Measurements from ENCODE around the gene MED23. TPM values are rescaled to one million over a fixed set of nuclear protein-coding genes. Genes with fewer than 3 reads are reported as not detected.

Gene MED23
- total RNA-seq (10 to 100 TPM in 9 of 10 donors, 1 to 10 TPM in 1; 9.8 to 14.1 (median 11.5) TPM), polyA plus RNA-seq (10 to 100 TPM in 1 of 2 donors, 1 to 10 TPM in 1; 4.6 to 18.4 TPM)
- long read RNA-seq, donor 1, full-length matches to known transcripts: 2 of 3 reads
- long read RNA-seq, donor 1, partial matches to known transcripts: 0 of 3 reads
- long read RNA-seq, donor 1, other reads (novel, unspliced or antisense): 1 of 3 reads
- long read RNA-seq, donor 2, full-length matches to known transcripts: 2 of 11 reads
- long read RNA-seq, donor 2, partial matches to known transcripts: 4 of 11 reads
- long read RNA-seq, donor 2, other reads (novel, unspliced or antisense): 5 of 11 reads
- long read RNA-seq, donor 3, full-length matches to known transcripts: 2 of 10 reads
- long read RNA-seq, donor 3, partial matches to known transcripts: 6 of 10 reads
- long read RNA-seq, donor 3, other reads (novel, unspliced or antisense): 2 of 10 reads

GRCh38 chr6:131627724-131628682 lies at the start of gene MED23:
Gene MED23, minus strand, starts transcription at chr6:131628242. Its CDS starts 193 bp downstream, at chr6:131628049.
- Histone ChIP-seq H3K27me3 (no peaks in the 10 kb centered on the region), H3K4me1 (peaks cover 0 to 26% (median 16%) of the 10 kb centered on the region in 9 donors), H3K36me3 (peaks cover 0 to 38% (median 19%) of the 10 kb centered on the region in 9 donors), H3K27ac (peak within 1 kb of the TSS in 9 of 10 donors; percentile 48 to 91 (median 71)), H3K4me3 (peak within 1 kb of the TSS; percentile 61 to 92 (median 78)), H3K9me3 (no peaks in the 10 kb centered on the region)
- intact Hi-C loops (cut with DNase I): loop anchor here in 1 of 10 donors (10.0 kb wide), 2 partner anchors 443 to 743 kb away; no protein-coding TSS in a partner anchor
- 1% methylated on average over 53 of the region's 53 CpGs for WGBS, 2 donors
- TF ChIP-seq CTCF (IDR thresholded peaks at IDR 0.05): peak; percentile 91 to 100 (median 97)
- ATAC-seq (peak; percentile 97 to 99 (median 98)), DNase-seq (peak; percentile 94 to 95)

GRCh38 chr6:131673184-131673583 lies 45.1 kb upstream of the MED23 start:
- Histone ChIP-seq H3K36me3 (no peaks in the 10 kb centered on the region), H3K27me3 (no peaks in the 10 kb centered on the region), H3K4me3 (no peak overlapping the region), H3K27ac (no peak overlapping the region), H3K4me1 (no peaks in the 10 kb centered on the region), H3K9me3 (peaks cover 0 to 5% (median 0%) of the 10 kb centered on the region in 11 donors)
- WGBS, 2 donors: 90 to 95% methylated on average over 2 of the region's 2 CpGs
- no peak for ATAC-seq
- intact Hi-C loops (cut with DNase I): no loop called here
- TF ChIP-seq CTCF (IDR thresholded peaks at IDR 0.05): no peak
- DNase-seq: no peak

- no peaks in the 10 kb centered on the region for H3K27me3 ChIP-seq
- no peaks in the 10 kb centered on the region for H3K4me1 ChIP-seq
- H3K9me3 ChIP-seq: peaks cover 0 to 5% (median 0%) of the 10 kb centered on the region in 11 donors
- 56 to 70% methylated on average over 1 of the region's 1 CpG for WGBS, 2 donors
- H3K4me3 ChIP-seq: no peak overlapping the region
- intact Hi-C loops (cut with DNase I): no loop called here
- no peak overlapping the region for H3K27ac ChIP-seq
- no peaks in the 10 kb centered on the region for H3K36me3 ChIP-seq
- ATAC-seq: peak in 1 of 8 donors; percentile 7
- TF ChIP-seq CTCF (IDR thresholded peaks at IDR 0.05): no peak
- DNase-seq: no peak
Observed at GRCh38 chr6:131669891-131670290, 41.8 kb upstream of the MED23 start.

- no peak for TF ChIP-seq CTCF (IDR thresholded peaks at IDR 0.05)
- 92% methylated on average over 2 of the region's 2 CpGs for WGBS, 2 donors
- no peaks in the 10 kb centered on the region for H3K4me1 ChIP-seq
- no peaks in the 10 kb centered on the region for H3K36me3 ChIP-seq
- H3K27ac ChIP-seq: no peak overlapping the region
- intact Hi-C loops (cut with DNase I): no loop called here
- ATAC-seq (no peak), DNase-seq (no peak)
- no peaks in the 10 kb centered on the region for H3K27me3 ChIP-seq
- no peak overlapping the region for H3K4me3 ChIP-seq
- peaks cover 0 to 5% (median 0%) of the 10 kb centered on the region in 11 donors for H3K9me3 ChIP-seq
Observed at GRCh38 chr6:131663578-131664165, 35.6 kb upstream of the MED23 start.
